Measurements from ENCODE around the gene PNPLA2. TPM values are rescaled to one million over a fixed set of nuclear protein-coding genes. Genes with fewer than 3 reads are reported as not detected.

The PNPLA2 gene, protein sequence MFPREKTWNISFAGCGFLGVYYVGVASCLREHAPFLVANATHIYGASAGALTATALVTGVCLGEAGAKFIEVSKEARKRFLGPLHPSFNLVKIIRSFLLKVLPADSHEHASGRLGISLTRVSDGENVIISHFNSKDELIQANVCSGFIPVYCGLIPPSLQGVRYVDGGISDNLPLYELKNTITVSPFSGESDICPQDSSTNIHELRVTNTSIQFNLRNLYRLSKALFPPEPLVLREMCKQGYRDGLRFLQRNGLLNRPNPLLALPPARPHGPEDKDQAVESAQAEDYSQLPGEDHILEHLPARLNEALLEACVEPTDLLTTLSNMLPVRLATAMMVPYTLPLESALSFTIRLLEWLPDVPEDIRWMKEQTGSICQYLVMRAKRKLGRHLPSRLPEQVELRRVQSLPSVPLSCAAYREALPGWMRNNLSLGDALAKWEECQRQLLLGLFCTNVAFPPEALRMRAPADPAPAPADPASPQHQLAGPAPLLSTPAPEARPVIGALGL
- 27.1 and 29.4 TPM in 2 replicates for total RNA-seq

DNA sequence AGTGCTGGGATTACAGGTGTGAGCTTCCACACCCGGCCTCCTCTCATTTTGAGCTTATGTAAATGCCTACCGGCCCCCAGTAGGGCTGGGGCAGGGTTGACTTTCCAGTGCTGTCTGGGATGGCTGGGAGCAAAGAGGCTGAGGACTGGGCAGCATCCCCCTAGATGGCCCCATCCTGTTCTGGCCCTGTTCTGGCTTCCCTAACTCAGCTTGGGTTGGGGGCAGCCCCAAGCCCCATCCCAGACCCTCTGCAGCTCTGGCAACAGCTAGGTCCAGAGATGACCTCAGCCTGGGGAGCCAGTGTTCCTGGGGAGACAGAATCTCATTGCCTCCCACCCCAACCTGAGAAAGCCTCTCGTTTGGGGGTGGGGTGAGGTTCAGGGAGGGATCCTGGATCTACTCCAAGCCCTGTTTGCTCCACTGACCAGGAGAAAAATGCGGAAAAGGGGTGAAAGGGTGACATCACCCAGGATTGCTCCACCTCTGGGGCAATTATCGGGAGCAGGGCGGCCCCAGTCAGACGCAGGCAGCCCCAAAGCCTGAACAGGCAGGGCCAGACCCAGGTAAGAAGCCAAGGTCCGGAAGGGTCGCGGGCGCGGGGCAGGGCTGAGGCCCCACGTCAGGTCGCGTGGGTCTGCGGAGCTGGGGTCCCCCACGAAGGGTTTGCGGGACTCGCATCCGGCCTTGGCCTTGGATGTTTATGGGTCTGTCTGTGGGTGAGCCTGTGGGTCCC lies at the start of gene PNPLA2:
PNPLA2 (plus strand) TSS at position 519 of the 733 bp plus-strand sequence. CDS start 805 bp downstream, outside the sequence.

DNA sequence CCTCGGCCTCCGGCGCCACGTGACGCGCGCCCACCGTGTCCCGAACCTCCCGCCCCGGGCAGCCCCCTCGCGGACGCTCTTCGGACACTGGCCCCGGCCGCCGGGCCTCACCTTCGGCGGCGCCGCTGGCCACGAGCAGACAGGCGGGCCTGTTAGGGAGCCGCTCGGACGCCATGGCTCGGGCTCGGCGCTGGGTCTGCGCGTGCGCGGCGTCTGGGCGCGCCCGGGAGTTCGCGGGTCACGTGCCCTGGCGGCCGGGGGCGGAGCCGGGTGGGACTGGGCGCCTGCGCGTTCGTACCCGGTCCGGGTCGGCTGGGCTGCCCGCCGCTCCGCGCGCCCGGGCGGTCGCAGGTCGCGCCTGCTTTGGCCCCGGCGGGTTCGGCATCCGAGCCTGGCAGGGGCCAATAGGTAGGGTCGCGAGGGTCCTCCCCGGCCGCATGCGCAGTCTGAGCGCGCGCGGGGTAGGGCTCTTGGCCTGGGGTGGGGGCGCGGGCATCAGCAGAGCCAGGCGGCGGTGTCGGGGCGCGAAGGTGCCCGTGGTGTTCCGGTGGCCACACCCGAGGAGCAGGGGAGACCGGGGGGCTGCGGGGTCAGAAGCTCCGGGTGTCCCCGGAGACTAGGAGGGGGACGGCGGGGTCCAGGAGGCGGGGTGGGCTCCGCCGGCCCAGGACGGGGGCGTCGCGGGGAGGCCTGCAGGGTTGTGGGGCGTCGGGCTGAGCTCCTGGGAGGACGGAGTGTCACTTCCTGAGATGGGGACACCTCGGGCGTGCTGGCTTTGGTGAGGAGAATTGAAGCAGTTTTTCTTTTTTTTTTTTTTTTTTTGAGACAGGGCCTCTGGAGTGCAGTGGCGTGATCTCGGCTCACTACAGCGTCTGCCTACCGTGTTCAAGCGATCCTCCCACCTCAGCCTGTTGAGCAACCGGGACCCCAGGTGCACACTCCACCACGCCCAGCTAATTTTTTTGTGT lies 41.1 kb upstream of the PNPLA2 start, which contains the start of gene GATD1:
GATD1 (minus strand) TSS at position 200 of the 968 bp plus-strand sequence; CDS start at position 175, 25 bp downstream.

DNA sequence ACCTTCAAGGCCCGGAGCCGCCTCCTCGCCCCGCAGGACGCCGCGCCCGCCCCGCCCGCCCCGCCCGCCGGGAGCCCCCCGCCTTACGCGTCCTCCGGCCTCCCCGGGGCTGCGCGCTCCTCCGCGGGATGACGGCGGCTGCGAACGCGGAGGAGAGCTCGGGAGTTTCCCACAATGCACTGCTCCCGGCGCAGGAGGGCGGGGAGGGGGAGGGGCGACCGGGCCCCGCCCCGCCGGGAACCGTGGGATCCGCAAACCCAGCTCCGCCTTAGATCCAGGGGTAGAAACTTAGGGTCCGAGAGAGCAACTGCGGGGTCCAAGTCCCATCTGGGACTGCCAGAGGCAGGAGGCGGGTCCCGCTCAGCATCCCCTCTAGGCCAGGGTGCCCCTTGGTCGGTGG lies 28.8 kb upstream of the PNPLA2 start, which contains the start of gene CEND1:
CEND1 (minus strand) TSS at position 148 of the 400 bp plus-strand sequence. CDS start 1,514 bp downstream, outside the sequence.

DNA sequence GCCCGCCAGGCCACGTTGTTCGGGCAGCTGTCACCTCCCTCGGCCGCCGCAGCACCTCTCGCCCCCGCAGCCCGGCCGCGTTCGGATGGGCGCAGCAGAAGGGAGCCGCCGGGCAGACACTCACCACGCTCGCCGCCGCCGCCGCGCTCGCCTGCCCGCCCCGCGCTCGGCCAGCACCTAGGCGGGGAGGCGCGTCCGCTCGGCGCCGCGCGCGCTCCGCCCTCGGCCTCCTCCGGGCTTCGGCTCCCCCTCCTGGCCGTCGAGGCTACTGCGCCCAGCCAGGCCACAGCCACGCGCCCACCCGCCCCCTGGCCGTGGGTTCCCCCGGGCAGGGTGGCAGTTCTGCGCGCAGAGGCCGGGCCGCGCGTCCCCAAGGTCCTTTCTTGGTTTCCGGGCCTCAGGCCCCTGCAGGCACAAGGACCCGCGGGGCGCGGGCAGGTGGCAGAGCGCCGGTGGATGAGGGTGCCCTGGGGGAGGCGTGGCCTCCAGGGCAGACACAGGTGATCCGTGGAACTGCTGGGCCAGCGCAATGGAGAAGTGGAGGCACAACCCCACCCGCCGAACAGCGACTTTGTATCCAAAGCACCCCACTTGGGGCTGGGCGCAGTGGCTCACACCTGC lies 20.5 kb upstream of the PNPLA2 start, which contains the start of gene SLC25A22:
SLC25A22 (minus strand) TSS at position 189 of the 621 bp plus-strand sequence. CDS start 3,275 bp downstream, outside the sequence.

GRCh38 chr11:809287-810039 lies 9.3 kb upstream of the PNPLA2 start, which contains the start of gene RPLP2:
RPLP2 (plus strand) TSS chr11:809967; CDS start chr11:810235, 268 bp downstream.

GRCh38 chr11:827897-828192 lies 9.1 kb downstream of the PNPLA2 start, which contains the start of gene CRACR2B:
CRACR2B (plus strand) TSS chr11:827919; CDS start chr11:828608, 689 bp downstream.

GRCh38 chr11:832529-833113 lies 13.9 kb downstream of the PNPLA2 start, which contains the start of gene CD151:
CD151 (plus strand) TSS chr11:832952; CDS start chr11:836070, 3,118 bp downstream.

DNA sequence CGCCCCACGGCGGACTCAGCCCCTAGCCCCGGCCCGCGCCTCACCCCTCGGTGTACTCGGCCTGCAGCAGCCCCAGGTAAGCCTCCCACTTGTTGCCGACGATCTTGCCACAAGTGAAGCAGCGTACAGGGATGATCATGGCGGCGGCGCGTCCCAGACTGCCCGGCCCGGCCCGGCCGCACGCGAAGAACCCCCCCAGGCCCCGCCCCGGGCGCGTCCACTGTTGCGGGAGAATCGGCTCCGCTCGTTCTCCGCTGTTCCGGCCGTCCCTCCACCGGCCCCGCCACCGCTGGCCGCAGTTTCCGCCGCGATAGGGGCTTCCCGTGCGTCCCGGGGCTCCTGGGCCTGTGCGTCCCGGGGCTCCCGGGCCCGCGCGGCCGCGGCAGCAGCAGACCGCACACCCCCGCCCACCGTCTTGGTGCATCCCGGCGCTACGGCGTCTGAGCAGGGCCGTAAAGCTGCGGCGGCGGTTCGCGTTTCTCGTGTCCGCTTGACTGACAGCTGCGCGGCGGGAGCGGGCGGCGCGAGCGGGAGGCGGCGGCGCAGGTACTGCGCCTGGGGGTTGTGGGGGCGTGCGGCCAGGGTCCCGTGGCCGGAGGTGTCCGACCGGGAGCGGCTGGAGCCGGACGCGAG lies 23.8 kb downstream of the PNPLA2 start, which contains the start of the genes POLR2L and TSPAN4:
POLR2L (minus strand) TSS at position 160 of the 633 bp plus-strand sequence; CDS start at position 139, 21 bp downstream.
TSPAN4 (plus strand) TSS at position 483 of the 633 bp plus-strand sequence. CDS start 7,453 bp downstream, outside the sequence.

Other genes with a start within 250 kb of the PNPLA2 start
- gene PHRF1, start 242.4 kb upstream of the PNPLA2 start, total RNA-seq, result 13.0 and 17.2 TPM in 2 replicates
- 20.4 and 34.1 TPM in 2 replicates for gene IRF7, start 203.0 kb upstream of the PNPLA2 start, total RNA-seq
- gene CDHR5, start 194.0 kb upstream of the PNPLA2 start, total RNA-seq, result not detected in 2 replicates
- gene SCT, start 191.7 kb upstream of the PNPLA2 start, total RNA-seq, result not detected in 2 replicates
- not detected in 2 replicates for gene DRD4, start 181.6 kb upstream of the PNPLA2 start, total RNA-seq
- 25.1 and 28.2 TPM in 2 replicates for gene DEAF1, start 123.7 kb upstream of the PNPLA2 start, total RNA-seq
- 16.6 and 29.0 TPM in 2 replicates for gene TMEM80, start 123.1 kb upstream of the PNPLA2 start, total RNA-seq
- gene EPS8L2, start 112.7 kb upstream of the PNPLA2 start, total RNA-seq, result 11.7 and 14.1 TPM in 2 replicates
- gene TALDO1, start 71.5 kb upstream of the PNPLA2 start, total RNA-seq, result 167 and 182 TPM in 2 replicates
- gene GATD1, start 41.4 kb upstream of the PNPLA2 start, total RNA-seq, result 39.0 and 42.3 TPM in 2 replicates
- 0.97 and 2.2 TPM in 2 replicates for gene CEND1, start 28.8 kb upstream of the PNPLA2 start, total RNA-seq
- 26.9 and 46.8 TPM in 2 replicates for gene SLC25A22, start 20.6 kb upstream of the PNPLA2 start, total RNA-seq
- 5.2 and 7.2 TPM in 2 replicates for gene PIDD1, start 13.7 kb upstream of the PNPLA2 start, total RNA-seq
- 498 and 553 TPM in 2 replicates for gene RPLP2, start 8.9 kb upstream of the PNPLA2 start, total RNA-seq
- 0.32 and 0.72 TPM in 2 replicates for gene CRACR2B, start 9.0 kb downstream of the PNPLA2 start, total RNA-seq
- 654 and 667 TPM in 2 replicates for gene CD151, start 14.0 kb downstream of the PNPLA2 start, total RNA-seq
- 209 and 229 TPM in 2 replicates for gene POLR2L, start 23.6 kb downstream of the PNPLA2 start, total RNA-seq
- gene TSPAN4, start 23.9 kb downstream of the PNPLA2 start, total RNA-seq, result 281 and 292 TPM in 2 replicates
- gene CHID1, start 91.9 kb downstream of the PNPLA2 start, total RNA-seq, result 93.6 and 228 TPM in 2 replicates
- gene AP2A2, start 107.0 kb downstream of the PNPLA2 start, total RNA-seq, result 49.2 and 63.0 TPM in 2 replicates
- gene MUC6, start 217.8 kb downstream of the PNPLA2 start, total RNA-seq, result not detected in 2 replicates

Data from cardiac atrium fibroblast (primary cell).